Cardiac septum (tissue), 1 donor: Measurements from ENCODE around the gene OBP2B. TPM values are rescaled to one million over a fixed set of nuclear protein-coding genes. Genes with fewer than 3 reads are reported as not detected.

Source experiments
- total RNA-seq: library from RNA; stranded (reverse); fragmentation: NEBNext Ultra II Directional; extraction: Animal tissue kit (Norgen Biotek cat#: 25700); gene quantifications from one replicate; pipeline ENCODE4 v1.2.1, GENCODE V29; 2021
- donor health status: DM: no; HTN: no; CAD: no.

OBP2B gene
- total RNA-seq, 1 donor from 2014 or later = not detected

Other genes starting within 250 kb of the OBP2B start
- gene GFI1B, start 230.6 kb downstream of the OBP2B start, total RNA-seq = not detected
- 27.6 TPM for gene GTF3C5, start 178.3 kb downstream of the OBP2B start, total RNA-seq
- 0.59 TPM for gene CEL, start 147.3 kb downstream of the OBP2B start, total RNA-seq
- gene RALGDS, start 88.0 kb downstream of the OBP2B start, total RNA-seq = 23.9 TPM
- 4.6 TPM for gene GBGT1, start 45.3 kb downstream of the OBP2B start, total RNA-seq
- gene ABO, start 66.0 kb upstream of the OBP2B start, total RNA-seq = 2.0 TPM
- gene SURF6, start 126.9 kb upstream of the OBP2B start, total RNA-seq = 14.2 TPM
- 20.2 TPM for gene MED22, start 138.9 kb upstream of the OBP2B start, total RNA-seq
- gene RPL7A, start 139.0 kb upstream of the OBP2B start, total RNA-seq = 761 TPM
- 58.7 TPM for gene SURF1, start 147.2 kb upstream of the OBP2B start, total RNA-seq
- gene SURF2, start 147.3 kb upstream of the OBP2B start, total RNA-seq = 12.5 TPM
- gene SURF4, start 166.8 kb upstream of the OBP2B start, total RNA-seq = 80.2 TPM
- gene STKLD1, start 167.1 kb upstream of the OBP2B start, total RNA-seq = 0.62 TPM
- 12.2 TPM for gene REXO4, start 208.8 kb upstream of the OBP2B start, total RNA-seq
- 3.3 TPM for gene ADAMTS13, start 213.1 kb upstream of the OBP2B start, total RNA-seq